K562 (cell line): Measurements from ENCODE around the gene TDRD12. TPM values are rescaled to one million over a fixed set of nuclear protein-coding genes. Genes with fewer than 3 reads are reported as not detected.
A peak's percentile ranks its signal among the peaks of the same experiment; 100 is the strongest.

Experiments
- ARNT ChIP-seq, 2 experiments: fragments of 450-650 bp; IDR thresholded peaks; 2 replicates each; pipeline ENCODE4 v1.6.1; 2016; ENCODE audit warnings: mild to moderate bottlenecking in 1 of 2
- DLX4 ChIP-seq: fragments of 250-450 bp; sonication (Bioruptor Pico); IDR thresholded peaks from 2 replicates; pipeline ENCODE4 v1.6.1; 2021; ENCODE audit warnings: mild to moderate bottlenecking
- MED1 ChIP-seq: sonication (generic); formaldehyde crosslinking; IDR thresholded peaks from 2 replicates; pipeline ENCODE4 v1.8.1; 2023; ENCODE audit warnings: missing genetic modification reagents, borderline replicate concordance
- MLX ChIP-seq, 2 experiments: fragments of 450-650 bp in 1 of 2; sonication (generic) in 1 of 2; formaldehyde crosslinking; conservative IDR thresholded peaks; 2 replicates each; pipeline versions ENCODE4 v1.4.0 to v1.8.1; 2020 to 2022; ENCODE audit warnings: mild to moderate bottlenecking in 1 of 2, missing genetic modification reagents in 1 of 2
- MTA3 ChIP-seq: fragments of 450-650 bp; formaldehyde crosslinking; IDR thresholded peaks from 2 replicates; pipeline ENCODE4 v1.6.1; 2017; ENCODE audit warnings: mild to moderate bottlenecking, borderline replicate concordance
- NCOR1 ChIP-seq: fragments of 450-650 bp; IDR thresholded peaks from 2 replicates; pipeline ENCODE4 v1.6.1; 2016; ENCODE audit warnings: mild to moderate bottlenecking, moderate library complexity
- NR2C1 ChIP-seq, 2 experiments: fragments of 450-650 bp; IDR thresholded peaks; 2 replicates each; pipeline ENCODE4 v1.6.1; 2017; ENCODE audit warnings: mild to moderate bottlenecking in 2 of 2, antibody characterized with exemption in 1 of 2, inconsistent platforms in 1 of 2, missing compliant biosample characterization in 1 of 2, missing genetic modification characterization in 1 of 2
- PREB ChIP-seq: sonication (generic); formaldehyde crosslinking; IDR thresholded peaks from 2 replicates; pipeline ENCODE4 v1.8.1; 2023; ENCODE audit warnings: mild to moderate bottlenecking, missing genetic modification reagents
- RHOXF2B ChIP-seq: fragments of 250-450 bp; sonication (Bioruptor Pico); conservative IDR thresholded peaks from 2 replicates; pipeline ENCODE4 v1.5.1; 2021
- SMARCE1 ChIP-seq: fragments of 450-650 bp; IDR thresholded peaks from 2 replicates; pipeline ENCODE4 v1.7.1; 2016; ENCODE audit warnings: mild to moderate bottlenecking
- SOX6 ChIP-seq: fragments of 450-650 bp; IDR thresholded peaks from 2 replicates; pipeline ENCODE4 v1.6.1; 2014; ENCODE audit warnings: mild to moderate bottlenecking
- TBL1XR1 ChIP-seq, 2 experiments: IDR thresholded peaks; 2 replicates each; pipeline ENCODE4 v1.6.1; 2012; ENCODE audit warnings: improper control_type of control experiment in 2 of 2, low read length in 2 of 2, mild to moderate bottlenecking in 1 of 2
- XRCC3 ChIP-seq: fragments of 450-650 bp; IDR thresholded peaks from 2 replicates; pipeline ENCODE4 v1.6.1; 2017; ENCODE audit warnings: mild to moderate bottlenecking, moderate library complexity
- ZKSCAN8 ChIP-seq: fragments of 200-800 bp; sonication (Bioruptor generic); IDR thresholded peaks from 2 replicates; pipeline ENCODE4 v1.6.1; 2016; ENCODE audit warnings: missing genetic modification characterization, missing compliant biosample characterization
- ZNF143 ChIP-seq: sonication (generic); formaldehyde crosslinking; IDR thresholded peaks from 2 replicates; pipeline ENCODE4 v1.9.0; 2022; ENCODE audit warnings: mild to moderate bottlenecking, missing genetic modification reagents
- ZNF318 ChIP-seq, 2 experiments: fragments of 450-650 bp; IDR thresholded peaks; 2 replicates each; pipeline ENCODE4 v1.6.1; 2016; ENCODE audit warnings: mild to moderate bottlenecking in 2 of 2, borderline replicate concordance in 1 of 2, low read depth in 1 of 2, moderate library complexity in 1 of 2
- ZNF41 ChIP-seq: fragments of 250-450 bp; sonication (Bioruptor Pico); conservative IDR thresholded peaks from 2 replicates; pipeline ENCODE4 v1.4.0; 2020; ENCODE audit warnings: mild to moderate bottlenecking
- ZNF583 ChIP-seq: fragments of 250-450 bp; sonication (Bioruptor Pico); IDR thresholded peaks from 2 replicates; pipeline ENCODE4 v1.4.0; 2020
- polyA plus RNA-seq, 8 experiments: library from polyadenylated mRNA; depleted of rRNA in 4 of 8; stranded (reverse) in 5 of 8; unstranded in 3 of 8; fragments of >200 nt; fragmentation: Nextera tagmentation in 2 of 8; fragmentation: Illumina TruSeq in 1 of 8; extraction: Ambion mirVana in 2 of 8; extraction: Trizol in 1 of 8; gene quantifications; 2 replicates each; pipeline versions ENCODE4 v1.2.1 to v1.2.3, GENCODE V29; 2011 to 2014; ENCODE audit warnings: inconsistent platforms in 1 of 8, missing spikeins in 1 of 8
- total RNA-seq, 7 experiments: library from RNA; depleted of rRNA in 6 of 7; stranded (reverse); fragments of >200 nt in 6 of 7; fragmentation: Illumina TruSeq in 2 of 7; extraction: Trizol in 2 of 7; gene quantifications; 2 replicates each; pipeline versions ENCODE4 v1.2.1 to v1.2.3, GENCODE V29; 2011 to 2021; ENCODE audit warnings: low replicate concordance in 1 of 7

TDRD12 gene
- total and polyA plus RNA-seq, 9 of the 15 experiments (the other 6 are each of a cell fraction or from before 2014, with no cell fraction given) = 0.03 TPM; not detected in 8

GRCh38 chr19:32687681-32688080, 31.9 kb upstream of the TDRD12 start (continued):
- TF ChIP-seq SMARCE1 (peak; percentile 32; the same call in 1 of the 2 replicates), XRCC3 (no peak), ARNT (IDR thresholded peaks at IDR 0.05) (no peak), SOX6 (peak; percentile 55), MLX (CRISPR knock-in tag; conservative IDR thresholded peaks at IDR 0.05) (no peak), MTA3 (0 out of 2 replicates have a peak, but pooled peaks have one; percentile 19), ZNF583 (CRISPR knock-in tag) (no peak), MED1 (CRISPR knock-in tag) (no peak), NR2C1 (IDR thresholded peaks at IDR 0.05) (no peak), NR2C1 (tag; IDR thresholded peaks at IDR 0.05) (no peak), RHOXF2B (CRISPR knock-in tag) (no peak), TBL1XR1 (IDR thresholded peaks at IDR 0.05; ENCODE audit: low read length in 2 of 2) (no peak), ZKSCAN8 (no peak), PREB (no peak), ZNF41 (no peak), DLX4 (CRISPR knock-in tag) (no peak), ZNF143 (CRISPR knock-in tag) (no peak), NCOR1 (peak; percentile 68), ZNF318 (IDR thresholded peaks at IDR 0.05; ENCODE audit: borderline replicate concordance in 1 of 2, low read depth in 1 of 2) (no peak)
